SU-DHL-6 (cell line): ENCODE data around the gene KLHDC7B.

Experiments used
- H2AFZ ChIP-seq: fragments of 200-600 bp; sonication (generic); 2 replicates; pipeline ENCODE4 v1.6.1; 2014; ENCODE audit warnings: low read depth, mild to moderate bottlenecking, moderate library complexity, mixed read lengths, antibody characterized with exemption, low read length; ENCODE audit not compliant: severe bottlenecking
- H3F3A ChIP-seq: fragments of 200-600 bp; shearing (Covaris generic); 2 replicates; pipeline ENCODE4 v1.6.0; 2016; ENCODE audit warnings: antibody characterized with exemption, mild to moderate bottlenecking; ENCODE audit not compliant: insufficient read depth
- H3K27ac ChIP-seq: fragments of 200-600 bp; sonication (generic); 2 replicates; pipeline ENCODE4 v1.5.1; 2016; ENCODE audit warnings: low read depth, mild to moderate bottlenecking, low read length, moderate library complexity, mixed read lengths
- H3K27me3 ChIP-seq: fragments of 200-600 bp; sonication (generic), shearing (Covaris generic); 2 replicates; pipeline ENCODE4 v1.6.0; 2014; ENCODE audit warnings: mild to moderate bottlenecking, low read length
- H3K36me3 ChIP-seq: fragments of 200-600 bp; sonication (generic); 2 replicates; pipeline ENCODE4 v1.6.1; 2014; ENCODE audit warnings: mild to moderate bottlenecking, low read length, mixed read lengths
- H3K4me2 ChIP-seq: fragments of 300-600, 200-600 bp; shearing (Covaris generic), sonication (generic); 2 replicates; pipeline ENCODE4 v1.6.0; 2014; ENCODE audit warnings: low read length, low read depth, mild to moderate bottlenecking; ENCODE audit not compliant: poor library complexity, severe bottlenecking
- H3K4me3 ChIP-seq: fragments of 200-600 bp; sonication (generic); 2 replicates; pipeline ENCODE4 v1.5.1; 2014; ENCODE audit warnings: antibody characterized with exemption, low read length, mild to moderate bottlenecking, mixed read lengths; ENCODE audit not compliant: insufficient read depth, poor library complexity, severe bottlenecking
- H3K79me2 ChIP-seq: fragments of 200-600 bp; sonication (generic); 2 replicates; pipeline ENCODE4 v1.6.1; 2014; ENCODE audit warnings: mild to moderate bottlenecking, low read length, moderate library complexity; ENCODE audit not compliant: insufficient read depth
- H3K9ac ChIP-seq: fragments of 200-600 bp; sonication (generic); 2 replicates; pipeline ENCODE4 v1.7.0; 2014; ENCODE audit warnings: mild to moderate bottlenecking, low read length
- H3K9me2 ChIP-seq: fragments of 200-600 bp; sonication (generic); replicated peaks from 2 replicates; pipeline ENCODE4 v1.6.1; 2014; ENCODE audit warnings: low read length; ENCODE audit not compliant: insufficient read depth
- H3K9me3 ChIP-seq: fragments of 200-600 bp; sonication (generic); 2 replicates; pipeline ENCODE4 v1.6.1; 2014; ENCODE audit warnings: low read length, mixed read lengths; ENCODE audit not compliant: insufficient read depth
- H4K20me1 ChIP-seq: fragments of 200-600 bp; sonication (generic); 2 replicates; pipeline ENCODE4 v1.6.1; 2014; ENCODE audit warnings: low read depth, mild to moderate bottlenecking, antibody characterized with exemption, low read length, moderate library complexity, mixed read lengths
- CTCF ChIP-seq: fragments of 200-600 bp; sonication (generic); IDR thresholded peaks from one replicate; pipeline ENCODE4 v1.5.1; 2017; ENCODE audit warnings: antibody characterized with exemption, mild to moderate bottlenecking, low read length, moderate library complexity; ENCODE audit not compliant: insufficient read depth, poor library complexity, severe bottlenecking
- EZH2phosphoT487 ChIP-seq: fragments of 200-600 bp; sonication (generic), shearing (Covaris generic); conservative IDR thresholded peaks from 2 replicates; pipeline ENCODE4 v1.6.1; 2018; ENCODE audit warnings: mild to moderate bottlenecking, antibody characterized with exemption, low read length, moderate library complexity, mixed read lengths

Gene KLHDC7B

GRCh38 chr22:50599816-50600455 is 54.2 kb downstream of the KLHDC7B start:
- Histone ChIP-seq H3K79me2 (no peaks in the 10 kb centered on the region), H3K9me2 (no peaks in the 10 kb centered on the region), H3K9ac (no peak overlapping the region), H3K9me3 (no peaks in the 10 kb centered on the region), H3K4me3 (no peak overlapping the region), H4K20me1 (no peaks in the 10 kb centered on the region), H3K36me3 (no peaks in the 10 kb centered on the region), H3F3A (no peaks in the 10 kb centered on the region), H3K27me3 (no peaks in the 10 kb centered on the region), H3K27ac (no peak overlapping the region), H2AFZ (no peak overlapping the region), H3K4me2 (no peak overlapping the region)
- no peak for TF ChIP-seq EZH2phosphoT487
- no peak for TF ChIP-seq CTCF

GRCh38 chr22:50600538-50600937 is 54.8 kb downstream of the KLHDC7B start, which contains the start of gene MAPK8IP2:
Gene MAPK8IP2, plus strand, starts transcription at chr22:50600793. Its CDS starts 26 bp downstream, at chr22:50600819.
- Histone ChIP-seq H3K27ac (no peak within 1 kb of the TSS), H3K36me3 (no peaks in the 10 kb centered on the region), H3K4me2 (no peak within 1 kb of the TSS)

More at GRCh38 chr22:50600538-50600937, 54.8 kb downstream of the KLHDC7B start, which contains the start of gene MAPK8IP2:
- Histone ChIP-seq H2AFZ (no peak within 1 kb of the TSS), H3K9me2 (no peaks in the 10 kb centered on the region), H3K9me3 (no peaks in the 10 kb centered on the region), H3F3A (no peaks in the 10 kb centered on the region), H3K27me3 (no peaks in the 10 kb centered on the region), H4K20me1 (no peaks in the 10 kb centered on the region), H3K4me3 (no peak within 1 kb of the TSS), H3K9ac (no peak within 1 kb of the TSS), H3K79me2 (no peaks in the 10 kb centered on the region)
- TF ChIP-seq EZH2phosphoT487 (no peak), CTCF (no peak)
